Sciatic nerve (tissue), 2 donors: ENCODE data around the gene AFAP1L2. TPM values are rescaled to one million over a fixed set of nuclear protein-coding genes. Genes with fewer than 3 reads are reported as not detected.
A peak's percentile ranks its signal among the peaks of the same experiment; 100 is the strongest.
"Not testable (repeated sequence)": the region's sequence is repeated elsewhere in the genome, so short reads cannot be mapped to it uniquely, and the experiment has no call there.

Experiments used
- ATAC-seq: fragments of 200-7000 bp; cut with Tn5 transposase; one replicate; pipeline ENCODE4 v1.9.1; 2020; ENCODE audit warnings: mild to moderate bottlenecking, moderate library complexity
- DNase-seq: peaks from one replicate; pipeline ENCODE4 v3.0.0-alpha.2; 2020; ENCODE audit warnings: low spot score
- intact Hi-C: fragments of 100-400 bp; cut with DNase I; formaldehyde crosslinking; loops from one replicate; pipeline ENCODE4 v1.14.2; 2022
- total RNA-seq: library from RNA; stranded (reverse); fragmentation: NEBNext Ultra II Directional; extraction: Animal tissue kit (Norgen Biotek cat#: 25700); gene quantifications from one replicate; pipeline ENCODE4 v1.2.1, GENCODE V29; 2021
- donor health status: DM: no; HTN: no; CAD: no.
- donor health status: DM: no; HTN: no; CAD: no.

AFAP1L2 gene
- total RNA-seq, 1 donor from 2014 or later, result 144 TPM

DNA sequence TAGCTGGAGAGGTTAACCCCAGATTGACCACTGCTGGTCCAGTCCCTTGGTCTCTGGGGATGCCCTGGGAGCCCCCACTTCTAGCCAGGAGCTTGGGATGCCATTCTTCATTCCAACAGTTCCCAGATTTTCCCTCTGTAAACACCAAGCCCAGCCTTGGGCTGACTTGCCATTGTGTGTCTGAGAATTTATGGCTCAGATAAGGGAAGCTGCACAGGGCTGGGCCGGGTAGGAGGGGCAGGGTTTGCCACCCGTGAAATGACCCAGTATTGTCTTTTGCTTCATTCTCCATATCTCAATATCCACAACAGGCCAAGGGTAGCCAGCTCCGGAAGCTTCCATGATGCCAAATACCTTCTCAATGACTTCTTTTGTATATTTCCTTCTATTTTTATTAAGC is 32.1 kb downstream of the AFAP1L2 start:
- intact Hi-C loops, result no loop called here
- ATAC-seq (no peak), DNase-seq (no peak)

DNA sequence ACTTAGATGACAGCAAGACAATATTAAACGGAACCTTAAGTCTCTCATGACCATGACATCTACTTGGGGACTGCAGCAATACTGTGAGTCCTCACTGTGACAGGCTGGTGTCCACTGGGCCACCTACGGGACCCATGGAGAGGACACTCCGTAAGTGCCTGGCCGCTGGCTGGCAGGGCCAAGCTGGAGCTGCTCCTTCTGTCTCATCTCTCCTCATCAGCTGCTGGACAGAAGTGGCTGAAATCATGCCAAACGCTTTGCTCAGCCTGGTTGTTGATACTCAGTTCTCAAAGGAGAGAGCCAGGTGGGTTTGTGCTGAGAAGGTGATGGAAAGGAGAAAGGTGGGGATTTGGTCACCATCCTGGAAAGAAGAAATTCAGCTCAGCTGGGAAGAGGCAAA is 33.3 kb downstream of the AFAP1L2 start:
- no peak for DNase-seq
- intact Hi-C loops, result no loop called here
- ATAC-seq, result no peak

DNA sequence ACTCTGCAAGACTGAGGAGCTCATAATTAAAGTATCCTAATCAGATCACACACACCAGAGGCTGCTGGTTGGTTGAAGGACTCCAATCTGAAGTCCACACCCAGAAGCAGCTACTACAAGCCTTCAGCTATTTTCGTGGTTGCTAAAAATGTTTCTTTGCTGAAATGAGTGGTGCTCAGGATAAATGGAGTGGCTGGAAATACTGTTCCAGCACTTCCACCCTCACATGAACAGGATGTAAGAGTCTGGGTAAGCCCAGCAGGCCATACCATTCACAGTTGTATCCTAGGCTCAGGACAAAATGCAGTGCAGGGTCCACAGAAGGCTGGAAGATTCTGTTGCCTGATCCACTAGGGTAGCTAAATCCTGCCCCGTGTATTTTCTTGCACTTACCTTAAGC is 34.1 kb downstream of the AFAP1L2 start:
- DNase-seq (no peak), ATAC-seq (no peak)
- intact Hi-C loops, result no loop called here

DNA sequence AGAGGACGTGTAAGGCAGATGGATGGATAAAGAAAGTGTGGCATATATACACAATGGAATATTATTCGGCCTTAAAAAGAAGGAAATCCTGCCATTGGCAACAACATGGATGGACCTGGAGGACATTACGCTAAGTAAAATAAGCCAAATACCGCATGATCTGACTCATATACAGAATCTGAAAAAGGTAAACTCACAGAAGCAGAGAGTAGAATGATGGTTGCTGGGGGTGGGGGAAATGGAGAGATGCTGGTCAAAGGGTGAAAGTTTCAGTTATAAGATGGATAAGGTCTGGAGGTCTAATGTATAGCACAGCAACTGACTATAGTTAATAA is 36.3 kb downstream of the AFAP1L2 start:
- intact Hi-C loops, result no loop called here
- DNase-seq (no peak), ATAC-seq (no peak)

DNA sequence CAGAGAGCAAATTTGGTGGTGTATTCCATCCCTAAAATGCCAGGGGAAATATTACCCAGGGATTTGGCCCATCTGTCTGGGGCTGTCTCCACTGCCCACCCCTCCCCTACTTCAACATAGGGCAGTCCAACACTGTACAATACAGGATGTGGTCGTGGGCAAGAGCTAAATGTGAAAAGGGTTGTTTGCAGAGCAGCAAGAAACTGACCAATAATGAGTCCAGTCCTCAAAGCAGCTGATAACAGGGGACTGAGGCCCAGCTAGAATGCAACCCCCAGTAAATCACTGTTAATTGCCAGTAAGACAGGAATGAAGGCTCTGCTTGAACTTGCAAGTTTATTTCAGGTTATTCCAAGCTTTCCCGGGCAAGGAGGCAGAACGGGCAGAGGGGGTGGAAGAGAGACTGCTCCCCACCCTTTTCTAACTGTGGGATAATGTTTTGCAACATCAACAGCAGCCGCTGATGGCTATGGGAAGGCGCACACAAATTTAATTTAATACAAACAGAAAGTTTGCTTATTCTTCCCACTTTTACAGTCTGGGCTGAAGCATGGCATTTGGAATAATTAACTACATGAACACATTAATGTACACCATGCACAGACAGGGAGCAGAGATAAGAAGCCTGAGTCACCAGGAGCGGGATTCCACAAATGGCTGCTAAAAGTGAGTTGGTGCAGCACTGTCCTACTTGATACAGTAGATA is 36.8 kb downstream of the AFAP1L2 start:
- ATAC-seq, result peak; percentile 73
- intact Hi-C loops, result no loop called here
- no peak for DNase-seq

DNA sequence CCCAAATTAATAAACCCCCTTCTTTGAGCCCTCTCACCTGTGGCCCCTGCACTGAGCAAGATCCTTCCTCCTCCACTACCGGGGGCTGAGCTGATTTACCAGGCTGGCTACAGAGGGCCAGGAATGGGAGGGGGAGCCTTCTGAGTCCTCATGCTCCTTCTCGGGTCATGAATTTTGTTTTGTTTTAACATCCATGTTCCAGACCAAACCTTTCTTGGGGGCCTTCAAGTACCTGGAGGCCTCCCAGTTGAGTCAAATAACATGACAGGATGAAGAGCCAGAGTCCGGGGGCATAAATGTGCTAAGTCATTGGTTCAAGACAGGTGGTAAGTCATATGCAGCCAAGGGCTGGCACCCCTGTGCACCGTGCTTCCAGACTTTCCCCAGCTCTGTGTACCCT is 39.6 kb downstream of the AFAP1L2 start:
- intact Hi-C loops, result no loop called here
- ATAC-seq, result no peak
- DNase-seq, result no peak

DNA sequence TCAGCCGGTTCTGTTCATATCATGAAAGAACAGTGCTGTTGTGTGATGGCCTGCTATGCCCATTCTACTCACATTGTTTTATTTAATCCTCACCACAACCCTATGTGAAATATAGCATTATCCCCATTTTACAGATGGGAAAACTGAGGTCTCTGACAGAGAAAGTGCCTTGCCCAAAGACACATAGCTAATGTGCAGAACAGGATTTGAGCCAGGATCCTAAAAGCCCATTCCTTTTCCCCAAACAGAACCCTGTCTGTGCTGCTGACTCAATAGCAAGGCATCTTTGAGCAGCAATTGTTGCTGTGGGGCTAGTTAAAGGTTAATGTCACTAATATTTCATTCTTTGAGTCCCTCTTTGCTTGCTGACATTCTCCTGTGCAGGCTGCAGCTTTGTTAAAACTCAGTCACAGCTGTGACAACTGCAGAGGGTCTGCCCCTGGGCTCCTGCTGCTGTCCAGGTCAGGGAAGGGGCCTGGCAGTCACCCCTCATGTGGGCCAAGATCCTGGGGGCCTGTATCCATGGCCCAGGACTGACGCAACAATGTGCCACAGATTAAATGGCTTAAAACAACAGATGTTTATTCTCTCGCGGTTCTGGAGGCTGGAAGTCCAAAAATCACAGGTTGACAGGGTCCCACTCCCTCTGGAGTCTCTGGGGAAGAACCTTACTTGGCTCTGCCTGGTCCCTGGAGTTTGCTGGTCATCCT is 40.4 kb downstream of the AFAP1L2 start:
- intact Hi-C loops, result no loop called here
- ATAC-seq (no peak), DNase-seq (no peak)

DNA sequence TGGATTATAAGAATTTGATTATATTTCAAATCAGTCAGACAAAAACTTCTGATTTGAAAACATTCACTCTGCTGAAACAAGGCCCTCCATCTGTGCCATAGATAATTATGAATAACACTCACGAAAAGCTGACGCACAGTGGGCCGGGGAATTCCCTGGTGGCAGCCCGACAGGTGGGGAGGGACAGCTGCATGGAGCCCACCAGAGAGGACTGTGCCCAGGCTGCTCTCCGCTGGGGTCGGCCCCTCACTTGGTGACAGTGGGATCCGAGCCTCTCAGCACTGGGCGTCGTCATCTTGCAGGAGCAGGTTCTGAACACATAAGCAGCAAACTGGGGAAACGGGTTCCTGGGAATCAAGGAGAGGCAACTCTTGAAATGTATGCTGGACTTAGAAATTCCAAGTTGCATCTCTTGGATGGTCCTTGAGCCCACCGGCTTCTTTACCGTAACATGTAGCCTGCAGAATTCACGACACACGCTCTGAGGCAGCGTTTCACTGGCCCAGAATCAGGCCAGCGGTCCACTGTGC is 41.4 kb downstream of the AFAP1L2 start:
- ATAC-seq (no peak), DNase-seq (no peak)
- intact Hi-C loops, result no loop called here

DNA sequence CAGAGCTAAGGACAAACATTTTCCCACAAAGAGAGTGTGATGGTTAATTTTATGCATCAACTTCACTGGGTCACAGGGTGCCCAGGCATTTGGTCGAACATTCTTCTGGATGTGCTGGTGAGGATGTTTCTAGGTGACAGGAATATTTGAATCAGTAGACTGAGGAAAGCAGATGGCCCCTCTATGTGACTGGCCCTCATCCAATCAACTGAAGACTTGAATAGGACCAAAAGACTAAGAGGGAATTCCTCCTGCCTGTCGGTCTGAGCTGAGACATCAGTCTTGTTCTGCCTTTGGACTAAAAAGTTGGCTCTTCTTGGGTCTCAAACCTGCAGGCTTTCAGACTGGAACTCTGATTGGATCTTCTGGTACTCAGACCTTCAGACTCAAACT is 44.4 kb downstream of the AFAP1L2 start:
- ATAC-seq (no peak), DNase-seq (no peak)
- intact Hi-C loops, result no loop called here

DNA sequence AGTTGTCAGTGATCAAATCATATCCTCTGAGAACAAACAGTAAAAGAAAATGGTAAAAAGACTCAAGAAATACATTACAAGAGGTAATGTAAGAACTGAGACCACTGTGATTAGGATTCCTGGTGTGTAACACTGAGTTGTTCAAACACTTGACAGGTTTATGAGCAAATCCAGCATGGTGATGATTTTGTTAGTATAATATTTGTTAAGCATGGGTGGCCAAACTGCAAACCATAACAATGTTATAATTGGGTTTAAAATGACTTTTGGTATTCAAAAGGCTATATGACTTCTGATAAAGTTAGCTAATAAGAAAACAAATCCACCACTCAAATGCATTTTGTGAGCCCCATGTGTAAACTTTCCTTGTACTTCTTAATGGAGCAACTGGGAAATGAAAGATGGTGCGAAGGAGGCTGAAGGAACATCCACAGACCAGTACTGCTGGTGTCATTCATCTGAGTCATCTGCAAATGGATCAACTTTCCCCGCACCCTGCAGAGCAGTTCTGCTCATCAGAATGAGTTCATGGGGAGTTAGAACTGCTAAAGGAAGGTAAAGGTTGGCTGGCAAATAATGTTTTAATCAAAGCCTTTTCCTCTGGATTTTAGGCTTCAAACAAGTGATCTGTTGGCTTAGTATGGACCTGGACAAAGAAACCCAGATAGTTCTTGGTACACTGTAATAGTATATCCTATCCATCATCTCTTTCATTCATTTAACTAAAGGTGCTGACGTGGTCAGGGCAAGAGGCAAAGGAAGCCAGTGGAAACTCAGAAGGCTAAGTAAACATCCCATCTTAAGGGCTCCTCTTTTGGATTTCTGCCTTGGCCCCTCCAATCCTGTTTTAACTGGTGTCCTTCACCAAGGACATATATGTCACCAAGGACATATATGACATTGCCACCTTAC is 45.0 kb downstream of the AFAP1L2 start:
- no peak for ATAC-seq
- intact Hi-C loops, result no loop called here
- DNase-seq, result no peak

DNA sequence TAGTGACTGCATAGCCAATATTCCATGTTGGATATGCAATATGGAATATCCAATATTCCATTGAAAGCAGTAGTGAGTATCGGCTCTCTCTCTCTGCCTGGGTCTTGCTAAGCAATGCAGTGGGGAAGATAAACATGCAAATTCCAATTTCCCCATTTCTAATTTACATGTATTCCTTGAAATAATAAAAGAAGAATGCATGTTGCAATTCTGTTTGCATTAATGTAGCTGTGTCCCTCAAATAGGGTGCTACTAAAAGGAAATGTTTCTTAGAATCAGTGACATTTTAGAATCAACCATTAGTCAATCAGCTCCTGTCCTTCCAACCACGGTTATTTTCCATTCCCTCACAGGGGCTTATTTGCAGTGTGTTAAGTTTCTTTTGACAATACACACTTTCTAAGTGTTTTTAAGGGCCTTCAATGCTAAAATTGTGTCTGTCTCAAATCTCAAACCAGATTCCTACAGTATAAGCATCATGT is 46.7 kb downstream of the AFAP1L2 start:
- intact Hi-C loops, result no loop called here
- DNase-seq (no peak), ATAC-seq (peak; percentile 29)

DNA sequence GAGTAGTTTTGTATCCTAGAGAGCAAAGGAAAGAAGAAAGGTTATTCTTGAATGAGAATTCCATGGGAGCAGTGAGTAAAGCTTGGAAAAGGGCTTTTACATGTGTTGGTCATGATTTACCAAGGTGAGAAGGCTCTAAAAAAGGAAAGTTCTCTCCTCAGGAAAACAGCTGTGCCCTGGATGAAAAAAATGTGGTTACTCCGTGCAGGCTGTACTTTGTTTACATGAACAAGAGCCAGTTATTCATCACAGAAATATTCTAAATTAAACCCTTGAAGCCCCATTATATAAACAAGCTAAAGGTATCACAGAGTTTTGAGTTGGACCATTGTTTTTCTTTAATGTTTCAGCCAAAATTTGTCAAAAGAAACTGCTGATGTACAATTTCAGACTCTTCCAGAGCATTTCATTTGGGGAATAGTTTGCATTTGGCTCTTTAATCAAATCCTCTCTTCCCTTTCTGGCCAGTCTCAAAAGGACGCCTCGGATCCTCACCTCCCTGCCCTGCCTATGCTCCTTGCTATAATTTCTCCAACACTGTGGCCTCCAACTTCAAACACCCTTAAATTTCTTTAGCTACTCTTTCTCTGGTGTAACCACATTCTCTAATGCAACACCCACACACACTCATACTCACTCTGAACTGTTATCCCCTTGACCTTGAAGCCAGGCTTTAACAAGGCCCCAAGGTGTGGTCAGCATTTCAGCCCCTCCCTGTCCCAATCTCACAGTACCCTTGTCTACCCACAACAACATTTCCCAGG is 47.4 kb downstream of the AFAP1L2 start:
- DNase-seq (no peak), ATAC-seq (peak; percentile 75)
- intact Hi-C loops, result no loop called here

DNA sequence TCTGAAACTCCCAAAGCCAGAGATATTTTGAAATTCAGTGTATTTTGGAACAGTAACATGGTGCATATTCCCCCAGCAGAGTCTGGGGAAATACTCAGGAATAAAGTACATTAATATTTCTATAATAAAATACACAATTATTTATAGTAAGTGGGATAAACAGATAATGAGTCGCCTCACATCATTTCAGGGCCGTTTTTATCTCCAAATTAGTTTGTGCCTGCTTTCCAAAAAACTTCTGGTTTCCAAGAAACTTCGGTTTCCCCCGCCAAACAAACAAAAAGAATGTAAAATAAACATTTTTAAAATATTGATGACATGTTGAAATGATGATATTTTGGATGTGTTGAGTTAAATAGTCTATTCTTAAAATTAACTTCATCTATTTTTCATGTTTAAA is 48.2 kb downstream of the AFAP1L2 start:
- intact Hi-C loops, result no loop called here
- ATAC-seq (no peak), DNase-seq (no peak)

DNA sequence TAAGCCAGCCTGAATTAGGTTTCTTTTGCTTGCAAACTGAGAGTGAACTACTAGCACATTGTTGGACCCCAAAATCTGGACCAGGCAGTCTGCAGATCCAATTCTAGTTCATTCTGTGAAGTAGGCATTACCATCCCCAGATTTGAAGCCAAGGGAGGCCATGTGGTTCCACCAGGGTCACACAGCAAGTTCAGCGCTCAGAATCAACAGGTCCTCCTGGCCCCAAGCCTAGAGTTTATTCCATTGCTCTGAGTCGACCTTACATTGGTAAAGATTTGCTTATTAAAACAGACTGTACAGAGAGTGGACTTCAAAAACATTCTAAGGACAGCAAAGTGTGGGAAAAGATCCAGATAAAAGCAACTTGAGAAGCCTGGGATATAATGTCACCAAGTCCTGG is 50.9 kb downstream of the AFAP1L2 start:
- DNase-seq (no peak), ATAC-seq (no peak)
- intact Hi-C loops, result no loop called here

DNA sequence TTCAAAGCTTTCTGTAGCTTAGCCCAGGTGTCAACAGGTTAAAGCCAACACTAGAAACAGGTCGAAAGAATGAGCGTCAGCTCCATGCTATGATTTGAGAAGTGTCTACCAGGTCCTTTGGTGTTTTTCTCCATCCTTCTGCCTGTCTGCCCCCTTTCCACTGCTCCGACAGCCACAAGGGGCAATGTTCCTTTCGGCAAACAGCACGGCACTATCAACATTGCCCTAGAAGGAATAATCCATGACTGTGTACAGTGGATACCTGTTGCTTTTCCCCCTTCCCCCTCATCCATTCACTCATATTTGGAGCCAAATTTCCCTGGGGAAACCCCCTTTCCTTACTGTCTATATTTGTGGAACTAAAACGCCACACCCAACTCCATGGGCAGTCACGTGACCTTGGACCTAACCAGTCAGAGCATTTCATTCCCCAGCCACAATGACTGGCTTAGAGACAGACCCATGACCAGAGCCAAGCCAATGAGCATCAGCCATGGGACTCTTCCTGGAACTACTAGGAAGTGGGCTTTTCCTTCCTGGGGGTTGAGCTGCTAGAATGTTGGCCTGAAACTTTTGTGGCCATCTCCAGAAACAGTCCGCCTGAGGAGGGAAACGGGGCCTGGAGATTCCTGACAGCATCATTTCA is 51.5 kb downstream of the AFAP1L2 start:
- DNase-seq, result no peak
- intact Hi-C loops, result no loop called here
- ATAC-seq, result no peak

DNA sequence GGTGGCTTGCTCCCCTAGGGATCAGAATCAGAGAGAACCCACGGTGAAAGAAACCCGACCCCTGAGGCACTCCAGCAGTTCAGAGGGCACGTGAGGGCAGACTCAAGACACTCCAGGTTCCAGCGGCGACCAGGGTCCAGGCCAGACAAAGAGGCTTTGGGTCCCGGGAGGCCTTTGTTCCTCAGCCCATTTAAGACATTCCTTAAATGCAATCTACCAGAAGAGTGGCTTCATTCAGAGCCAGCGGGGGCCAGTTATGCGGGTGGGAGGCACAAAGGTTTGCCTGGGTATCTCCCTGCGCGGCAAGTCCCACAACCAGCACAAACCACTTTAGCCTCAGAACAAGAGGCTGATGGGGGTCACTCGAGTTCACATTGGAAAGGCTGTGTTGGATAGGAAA is 53.6 kb downstream of the AFAP1L2 start:
- DNase-seq (no peak), ATAC-seq (peak; percentile 33)
- intact Hi-C loops, result no loop called here

DNA sequence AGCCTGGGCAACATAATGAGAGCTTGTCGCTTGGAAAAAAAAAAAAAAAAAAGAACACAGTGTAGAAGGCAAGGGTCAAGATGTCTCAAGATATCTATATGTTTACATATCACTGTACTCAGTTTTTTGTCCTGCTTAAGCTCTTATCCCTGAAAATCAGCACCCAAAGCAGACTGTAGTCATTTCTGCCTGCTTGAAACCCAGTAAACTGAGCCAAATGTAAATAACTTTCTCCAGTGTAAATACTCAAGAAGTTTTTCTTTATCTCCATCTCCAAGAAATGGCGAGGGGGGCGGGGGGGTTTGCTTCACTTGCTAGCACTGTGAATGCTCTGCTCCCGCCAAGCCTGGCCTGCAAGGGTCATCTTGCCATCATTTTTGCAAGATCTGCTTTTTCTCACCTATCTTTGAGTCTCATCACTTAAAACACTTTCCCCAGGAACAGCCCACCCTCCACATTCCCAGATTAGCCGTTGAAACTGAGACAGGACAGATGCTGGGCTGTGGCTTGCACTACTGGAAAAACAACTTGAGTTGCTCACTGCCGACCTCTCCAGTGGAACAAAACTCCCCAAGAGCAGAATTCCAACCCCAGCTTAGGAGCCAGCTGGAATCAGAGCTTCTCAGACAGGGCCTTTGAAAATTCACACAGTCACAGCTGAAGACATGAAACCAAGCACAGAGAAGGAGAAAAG is 54.6 kb downstream of the AFAP1L2 start:
- intact Hi-C loops, result loop anchor here (10.0 kb wide), 1 partner anchor 55 kb away; the partner anchor contains the start of gene AFAP1L2

DNA sequence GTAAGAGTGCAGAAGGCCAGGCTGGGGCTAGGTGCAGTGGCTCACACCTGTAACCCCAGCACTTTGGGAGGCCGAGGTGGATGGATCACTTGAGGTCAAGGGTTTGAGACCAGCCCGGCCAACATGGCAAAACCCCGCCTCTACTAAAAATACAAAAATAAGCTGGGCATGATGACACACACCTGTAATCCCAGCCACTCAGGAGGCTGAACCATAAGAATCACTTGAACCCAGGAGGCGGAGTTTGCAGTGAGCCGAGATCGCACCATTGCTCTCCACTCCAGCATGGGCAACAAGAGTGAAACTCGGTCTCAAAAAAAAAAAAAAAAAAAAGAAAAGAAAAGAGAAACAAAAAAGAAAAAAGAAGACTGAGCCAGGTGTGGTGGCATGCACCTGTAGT is 55.2 kb downstream of the AFAP1L2 start:
- not testable (repeated sequence) for ATAC-seq
- intact Hi-C loops, result loop anchor here (10.0 kb wide), 1 partner anchor 56 kb away; the partner anchor contains the start of gene AFAP1L2

More for the DNA sequence above, 54.6 kb downstream of the AFAP1L2 start:
- ATAC-seq (peak; percentile 63), DNase-seq (no peak)

More for the DNA sequence above, 55.2 kb downstream of the AFAP1L2 start:
- DNase-seq, result not testable (repeated sequence)
